Hypothalamus (tissue), 51 donors: Measurements from ENCODE around the gene ARID3C.

Experiments used
- DNase-seq, 51 donors: peaks; one replicate each; lab custom pipeline; 2025; lab: John Stamatoyannopoulos, UW

The ARID3C gene

GRCh38 chr9:34580358-34580757 is 48.5 kb downstream of the ARID3C start:
- DNase-seq: peak in 14 of 51 donors; percentile 12 to 48 (median 27)

GRCh38 chr9:34579808-34580163 is 49.1 kb downstream of the ARID3C start:
- DNase-seq: peak in 1 of 51 donors; percentile 21

GRCh38 chr9:34579104-34579807 is 49.6 kb downstream of the ARID3C start:
- peak in 5 of 51 donors; percentile 18 to 23 (median 22) for DNase-seq

- DNase-seq: peak in 13 of 51 donors; percentile 11 to 54 (median 33)
These were observed 50.4 kb downstream of the ARID3C start for GRCh38 chr9:34578241-34579103.

- DNase-seq: peak in 18 of 51 donors; percentile 12 to 54 (median 28)
These were observed 51.2 kb downstream of the ARID3C start for GRCh38 chr9:34577400-34578240.

- no peak for DNase-seq
These were observed 52.1 kb downstream of the ARID3C start for GRCh38 chr9:34576597-34577399.

GRCh38 chr9:34575862-34576596 is 52.8 kb downstream of the ARID3C start:
- no peak for DNase-seq

- DNase-seq: no peak
These were observed 53.6 kb downstream of the ARID3C start for GRCh38 chr9:34575241-34575640.

GRCh38 chr9:34574571-34574970 is 54.3 kb downstream of the ARID3C start:
- DNase-seq: no peak

- DNase-seq: no peak
These were observed 55.1 kb downstream of the ARID3C start for GRCh38 chr9:34573599-34574325.

GRCh38 chr9:34572628-34573027 is 56.2 kb downstream of the ARID3C start:
- peak in 1 of 51 donors; percentile 10 for DNase-seq

- DNase-seq: no peak
These were observed 56.8 kb downstream of the ARID3C start for GRCh38 chr9:34572092-34572491.

GRCh38 chr9:34571481-34571810 is 57.4 kb downstream of the ARID3C start:
- DNase-seq: no peak
